ENCODE results near the gene ESRRA.

- TF ChIP-seq CTCF (IDR thresholded peaks at IDR 0.05) (no peak), EP300 (IDR thresholded peaks at IDR 0.05) (no peak), POLR2A (IDR thresholded peaks at IDR 0.05) (no peak)
Measured at GRCh38 chr11:64322925-64323260, 17.6 kb downstream of the ESRRA start.

Data from tibial nerve (tissue), 4 donors.